AG09309 (cell line): Measurements from ENCODE around the gene M1AP.

Experiments
- DNase-seq: peaks from one replicate; pipeline ENCODE4 v3.0.0-alpha.2; 2010; ENCODE audit warnings: low read depth
- H3K4me3 ChIP-seq: 2 replicates; pipeline ENCODE4 v1.5.1; 2011; ENCODE audit warnings: mild to moderate bottlenecking, low read depth, low read length, moderate library complexity; ENCODE audit not compliant: control insufficient read depth
- CTCF ChIP-seq: IDR thresholded peaks from 2 replicates; pipeline ENCODE4 v1.5.1; 2011; ENCODE audit warnings: mild to moderate bottlenecking, low read depth, low read length, inconsistent platforms; ENCODE audit not compliant: insufficient read depth, control insufficient read depth; ENCODE audit errors: missing control alignments

The M1AP gene

DNA sequence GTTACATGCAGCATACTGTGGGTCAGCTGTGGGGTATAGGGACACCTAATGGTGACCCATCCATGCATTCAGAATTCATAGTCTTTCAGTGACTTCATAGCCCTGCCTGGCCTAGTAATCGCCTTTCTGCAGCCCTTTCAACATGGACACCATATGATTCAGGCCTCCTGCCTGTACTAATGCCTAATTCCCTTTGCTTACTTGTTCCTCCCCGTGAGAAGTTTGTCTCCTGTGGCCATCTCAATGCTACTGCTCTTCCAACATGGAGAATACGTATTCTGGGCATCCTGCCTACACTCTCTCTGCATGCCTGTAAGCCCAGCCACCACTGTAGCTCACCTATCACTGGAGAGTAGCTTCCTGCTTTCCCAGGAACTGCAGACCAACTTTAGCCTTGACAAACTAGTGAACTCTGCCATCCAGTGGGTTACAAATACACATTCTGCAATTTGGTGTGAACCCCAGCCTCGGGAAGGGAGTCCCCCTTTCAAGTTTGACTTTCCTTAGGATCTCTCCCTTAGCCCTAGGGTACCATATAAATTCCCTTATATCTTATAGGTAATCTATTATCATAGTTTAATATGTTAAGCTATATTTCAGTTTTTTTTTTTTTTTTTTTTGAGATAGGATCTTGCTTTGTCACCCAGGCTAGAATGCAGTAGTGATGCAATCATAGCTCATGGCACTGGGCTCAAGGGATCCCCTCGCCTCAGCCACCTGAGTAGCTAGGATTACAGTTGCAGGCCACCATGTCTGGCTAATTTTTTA, 22.3 kb downstream of the M1AP start:
- DNase-seq, result no peak
- TF ChIP-seq CTCF, result no peak
- no peak overlapping the region for H3K4me3 ChIP-seq

DNA sequence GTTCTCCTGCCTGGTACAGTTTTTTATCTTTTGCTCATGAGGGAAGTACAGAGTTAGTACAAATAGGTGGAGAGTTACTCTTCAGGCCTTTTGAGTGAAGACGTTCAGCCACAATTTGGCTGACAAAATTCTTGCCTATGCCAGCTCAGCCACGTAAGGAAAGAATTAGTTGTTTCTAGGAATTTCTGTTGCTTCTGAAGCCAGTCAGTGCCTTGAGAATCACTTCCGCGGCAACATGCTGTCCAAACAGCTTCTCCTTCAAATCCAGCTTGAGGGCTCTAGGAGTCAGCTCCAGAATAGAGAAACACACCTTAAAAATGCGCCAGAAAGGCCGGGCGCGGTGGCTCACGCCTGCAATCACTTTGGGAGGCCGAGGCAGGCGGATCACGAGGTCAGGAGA, 27.5 kb downstream of the M1AP start:
- no peak for TF ChIP-seq CTCF
- DNase-seq, result no peak

DNA sequence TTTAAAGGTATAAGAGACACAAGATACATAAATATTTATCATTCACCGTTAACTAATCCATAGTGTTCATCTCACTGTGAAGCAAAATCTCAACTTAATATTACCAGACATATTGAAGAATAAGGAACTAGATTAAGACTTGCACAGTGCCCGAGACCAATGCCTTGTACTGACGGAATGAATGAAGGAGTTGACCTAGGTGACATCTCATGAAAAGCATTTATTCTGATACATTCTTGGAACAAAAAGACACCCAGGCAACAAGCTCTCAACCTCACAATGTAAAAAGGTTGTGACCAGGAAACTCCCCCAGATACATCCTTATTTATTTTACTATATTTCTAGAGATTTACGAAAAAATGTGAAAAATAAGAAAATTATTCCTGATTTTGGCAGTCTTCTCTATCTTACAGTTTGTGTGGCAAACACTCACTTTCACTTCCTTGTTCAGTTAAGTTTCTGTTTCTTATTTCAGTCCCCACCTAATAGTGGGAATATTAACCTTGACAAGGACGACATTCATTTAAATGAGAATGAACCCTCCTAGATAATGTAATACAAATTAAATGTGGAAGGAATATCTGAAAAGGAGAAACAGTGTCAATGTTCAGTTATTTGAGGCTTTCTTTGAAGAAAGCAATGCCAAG, 28.4 kb downstream of the M1AP start:
- no peak for TF ChIP-seq CTCF
- H3K4me3 ChIP-seq, result no peak overlapping the region
- no peak for DNase-seq

More for the DNA sequence above, 27.5 kb downstream of the M1AP start:
- H3K4me3 ChIP-seq, result no peak overlapping the region

GRCh38 chr2:74618410-74619083, 29.6 kb downstream of the M1AP start:
- TF ChIP-seq CTCF, result no peak
- no peak for DNase-seq
- H3K4me3 ChIP-seq, result no peak overlapping the region

DNA sequence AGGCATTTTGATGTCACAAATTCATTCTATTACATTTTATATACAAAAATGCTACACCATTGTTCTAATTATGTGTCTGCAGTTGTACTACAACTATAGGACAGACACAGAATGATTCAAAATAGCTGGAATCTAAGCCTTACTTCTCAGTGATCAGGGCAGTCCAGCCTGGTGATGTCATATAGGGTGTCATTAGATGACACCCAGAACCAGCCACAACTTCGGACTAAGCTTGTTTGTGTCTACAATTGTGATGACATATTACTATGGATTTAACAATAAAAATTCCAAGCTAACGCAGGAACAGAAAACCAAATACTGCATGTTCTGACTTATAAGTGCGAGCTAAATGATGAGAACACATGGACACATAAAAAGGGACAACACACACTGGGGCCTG, 31.0 kb downstream of the M1AP start:
- TF ChIP-seq CTCF, result no peak
- no peak for DNase-seq
- H3K4me3 ChIP-seq, result no peak overlapping the region

- TF ChIP-seq CTCF, result no peak
- H3K4me3 ChIP-seq, result no peak overlapping the region
- DNase-seq, result no peak
Observed at GRCh38 chr2:74606927-74607326, 41.2 kb downstream of the M1AP start.
